Kidney glomerular epithelial cell (primary cell): ENCODE measurements around the gene PLPP2.

Experiments
- DNase-seq: peaks from one replicate; lab custom pipeline; 2025; lab: John Stamatoyannopoulos, UW

Gene PLPP2

DNA sequence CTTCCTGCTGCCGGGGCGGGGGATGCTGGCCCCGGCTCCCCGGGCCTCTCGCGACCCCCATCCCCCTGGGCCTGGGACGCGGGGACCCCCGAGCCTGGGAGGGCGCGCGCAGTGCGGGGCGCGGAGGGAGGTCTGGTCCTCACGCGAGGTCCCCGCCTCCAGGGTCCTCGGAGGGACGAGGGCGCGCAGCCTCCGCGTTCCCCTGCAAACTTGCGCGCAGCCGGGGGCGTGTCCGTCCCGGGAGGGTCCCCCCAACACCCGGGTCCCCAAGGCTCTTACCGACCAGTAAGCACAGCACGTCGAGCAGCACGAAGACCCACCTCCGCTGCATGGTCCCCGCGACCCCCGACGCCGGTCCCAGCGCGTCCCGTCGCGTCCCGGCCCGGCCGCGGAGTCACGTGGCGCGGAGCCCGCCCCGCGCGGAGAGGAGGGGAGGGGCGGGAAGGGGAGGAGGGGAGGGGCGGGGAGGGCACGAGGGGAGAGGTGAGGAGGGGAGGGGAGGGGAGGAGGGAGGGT lies at the start of gene PLPP2:
PLPP2 (minus strand) TSS at position 398 of the 516 bp plus-strand sequence; CDS start at position 331, 67 bp downstream.
- DNase-seq, result no peak

DNA sequence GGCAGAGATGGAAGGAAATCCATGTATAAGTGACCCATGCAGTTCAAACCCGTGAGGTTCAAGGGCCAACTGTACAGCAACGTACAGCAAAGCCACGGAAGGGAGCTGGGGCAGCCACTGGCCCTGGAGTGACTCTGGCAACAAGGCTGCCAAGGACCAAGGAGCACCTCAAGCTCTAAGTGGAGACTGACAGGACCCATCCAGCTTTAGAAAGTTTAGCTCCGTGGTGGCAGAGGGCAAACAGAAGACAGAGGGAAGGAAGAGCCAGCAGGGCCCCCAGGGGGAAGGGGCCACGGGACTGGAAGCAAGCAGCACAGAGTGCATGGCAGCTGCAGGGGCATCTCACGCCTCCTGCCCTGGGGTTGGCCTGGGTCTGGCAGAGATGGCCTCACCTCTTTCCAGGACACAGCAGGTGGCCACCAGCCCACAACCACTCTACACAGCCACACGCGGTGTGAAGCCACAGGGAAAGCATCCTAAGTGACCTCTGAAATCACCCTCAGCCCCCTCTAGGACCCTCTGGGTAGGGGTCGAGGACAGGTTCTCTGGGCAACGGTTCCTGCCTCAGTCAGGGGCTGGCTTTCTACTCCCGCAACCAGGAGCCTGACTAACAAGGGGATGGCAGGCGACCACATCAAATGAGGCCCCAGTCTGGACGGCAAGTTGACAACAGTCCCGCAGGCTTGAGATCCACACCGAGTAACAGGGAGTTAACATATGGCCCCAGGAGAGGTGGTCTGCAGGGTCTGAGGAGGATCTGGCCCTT lies 49.6 kb upstream of the PLPP2 start:
- no peak for DNase-seq

DNA sequence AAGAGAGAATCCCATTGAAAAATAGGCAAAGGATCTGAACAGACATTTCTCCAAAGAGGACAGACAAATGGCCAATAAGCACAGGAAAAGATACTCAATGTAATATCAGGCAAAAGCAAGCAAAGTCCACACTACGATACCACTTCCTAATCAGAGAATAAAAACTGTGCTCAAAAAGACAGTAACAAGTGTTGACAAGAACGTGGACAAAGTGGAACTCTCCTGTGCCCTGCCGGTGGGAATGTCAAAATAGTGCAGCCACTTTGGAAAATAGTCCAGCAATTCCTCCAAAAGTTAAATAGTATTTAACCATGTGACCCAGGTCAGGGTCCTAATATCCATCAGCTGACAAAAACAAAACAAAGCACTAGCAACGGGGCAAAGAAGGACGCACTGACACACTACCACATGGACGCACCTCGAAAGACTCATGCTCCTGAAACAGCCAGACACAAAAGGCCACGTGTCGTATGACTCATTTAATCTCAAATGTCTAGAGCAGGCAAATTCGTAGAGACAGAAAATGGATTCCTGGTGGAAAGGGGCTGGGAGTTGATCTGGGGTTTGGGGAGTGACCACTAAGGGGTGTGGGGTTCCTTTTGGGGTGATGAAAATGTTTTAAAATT lies 48.2 kb upstream of the PLPP2 start:
- DNase-seq, result no peak

DNA sequence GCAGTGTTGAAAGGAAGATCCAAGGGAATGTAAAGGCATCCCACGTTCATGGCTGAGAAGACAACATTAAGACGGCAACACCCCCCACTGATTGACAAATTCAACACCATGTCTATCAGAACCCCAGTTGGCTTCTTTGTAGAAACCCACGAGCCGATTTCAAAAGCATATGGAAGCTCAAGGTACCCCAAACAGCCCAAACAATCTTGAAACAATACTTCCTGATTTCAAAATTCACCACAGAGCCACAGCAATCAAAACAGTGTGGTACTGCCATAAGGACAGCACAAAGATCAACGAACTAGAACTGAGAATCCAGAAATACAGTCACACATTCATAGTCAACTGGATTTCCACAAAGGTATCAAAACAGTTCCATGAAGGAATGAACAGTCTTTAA lies 47.2 kb upstream of the PLPP2 start:
- DNase-seq, result no peak

DNA sequence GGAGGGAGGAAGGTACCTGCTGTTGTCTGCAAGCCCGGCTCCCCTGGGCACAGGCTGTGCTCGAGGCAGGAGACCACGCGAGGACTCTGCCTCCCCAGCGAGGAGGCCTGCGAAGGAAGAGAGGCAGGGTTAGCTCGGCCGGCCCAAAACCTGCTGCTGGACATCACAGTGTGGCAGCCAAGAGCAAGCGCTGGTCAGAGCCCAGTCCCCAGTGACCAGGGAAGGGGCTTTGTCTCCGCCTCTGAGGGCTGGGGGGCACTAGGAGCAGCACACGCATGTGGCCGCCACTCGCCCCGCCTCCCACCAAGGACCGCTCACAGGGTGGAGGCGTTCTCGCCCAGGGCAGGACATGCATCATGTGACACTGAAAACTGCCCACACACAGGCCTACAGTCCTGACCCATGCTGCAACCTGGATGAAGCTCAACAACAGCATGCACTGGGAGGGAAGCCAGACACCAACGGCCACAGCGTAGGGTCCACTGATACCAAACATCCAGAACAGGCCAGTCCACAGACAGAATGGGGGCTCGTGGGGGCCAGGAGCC lies 44.9 kb upstream of the PLPP2 start:
- DNase-seq, result no peak

DNA sequence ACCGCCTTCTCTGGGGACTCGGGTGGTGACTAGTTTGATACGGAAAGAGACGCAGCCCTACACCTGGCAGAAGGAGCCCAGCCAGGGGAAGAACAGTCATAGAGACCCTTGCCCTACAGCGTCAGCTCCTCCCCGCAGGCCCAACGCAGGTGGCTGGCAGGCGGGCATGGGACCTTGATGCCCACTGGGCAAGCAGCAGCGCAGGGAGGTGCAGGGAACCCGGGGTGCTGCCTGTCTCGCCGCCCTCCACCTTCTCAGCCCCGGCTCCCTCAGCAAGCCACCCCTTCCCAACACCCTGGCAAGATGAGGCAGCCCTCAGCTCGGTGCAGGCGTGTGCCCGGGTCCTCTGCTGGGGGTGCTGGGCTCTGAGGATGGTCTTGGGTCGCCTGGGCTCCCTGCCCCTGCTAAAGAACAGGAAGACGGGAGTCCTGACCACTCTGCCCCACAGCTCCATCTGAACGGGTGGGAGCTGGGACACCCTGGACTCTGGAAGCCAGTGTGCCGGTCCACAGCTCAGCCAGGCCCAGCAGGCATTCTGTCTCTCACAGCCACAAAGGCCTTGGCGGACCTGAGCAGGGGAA lies 44.4 kb upstream of the PLPP2 start:
- no peak for DNase-seq

DNA sequence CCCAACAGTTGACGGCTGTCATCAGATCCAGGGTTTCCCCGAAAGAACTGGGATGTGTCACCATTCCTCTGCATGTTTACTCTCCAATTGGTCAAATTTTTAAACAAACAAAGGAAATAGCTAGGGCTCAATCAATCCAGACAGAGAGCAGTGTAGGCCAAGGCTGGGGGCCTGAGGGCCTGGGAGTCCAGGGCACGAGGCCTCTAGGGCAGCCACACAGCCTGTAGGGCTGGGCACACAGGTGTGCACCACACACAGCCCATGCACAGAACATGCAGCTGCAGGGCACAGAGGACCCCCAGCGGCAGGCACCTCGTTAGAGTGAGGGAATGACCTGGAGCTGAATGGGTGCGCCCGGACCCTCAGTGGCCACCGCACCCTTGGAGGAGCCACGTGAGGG lies 43.9 kb upstream of the PLPP2 start:
- no peak for DNase-seq

DNA sequence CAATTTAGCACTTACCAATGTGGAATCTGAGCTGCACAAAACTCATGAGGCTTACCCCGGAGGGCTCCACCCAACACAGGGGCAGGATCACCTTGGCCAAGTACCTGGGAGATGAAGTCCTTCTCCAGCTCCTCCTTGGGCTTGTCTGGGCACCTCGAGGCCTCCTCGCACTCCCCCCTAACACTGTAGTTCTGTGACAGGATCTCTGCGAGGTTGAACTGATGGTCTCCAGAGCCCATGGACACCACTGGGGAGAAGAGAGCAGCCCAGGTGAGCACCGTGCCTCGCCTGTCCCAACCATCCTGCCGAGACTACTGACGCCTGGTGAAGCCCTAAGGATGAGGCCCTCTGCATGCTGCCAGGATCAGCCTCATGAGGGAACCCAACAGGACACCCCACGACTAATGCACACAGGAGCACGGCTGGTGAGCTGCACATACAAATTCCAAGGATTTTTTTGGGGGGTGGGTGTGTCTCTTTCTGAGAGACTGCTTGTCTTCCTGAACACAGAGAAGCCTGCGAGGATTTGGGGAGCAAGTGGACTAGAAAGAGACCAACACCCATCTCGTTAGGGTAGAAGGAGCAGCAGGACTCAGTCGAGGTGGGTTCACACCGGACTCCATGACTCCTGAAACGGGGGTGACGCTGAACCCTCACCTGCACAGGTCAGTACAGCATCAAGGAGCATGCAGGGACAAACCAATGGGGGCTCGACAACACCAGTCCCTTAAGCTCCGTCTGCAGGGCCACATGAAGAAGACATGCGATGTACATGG lies 43.3 kb upstream of the PLPP2 start:
- no peak for DNase-seq

DNA sequence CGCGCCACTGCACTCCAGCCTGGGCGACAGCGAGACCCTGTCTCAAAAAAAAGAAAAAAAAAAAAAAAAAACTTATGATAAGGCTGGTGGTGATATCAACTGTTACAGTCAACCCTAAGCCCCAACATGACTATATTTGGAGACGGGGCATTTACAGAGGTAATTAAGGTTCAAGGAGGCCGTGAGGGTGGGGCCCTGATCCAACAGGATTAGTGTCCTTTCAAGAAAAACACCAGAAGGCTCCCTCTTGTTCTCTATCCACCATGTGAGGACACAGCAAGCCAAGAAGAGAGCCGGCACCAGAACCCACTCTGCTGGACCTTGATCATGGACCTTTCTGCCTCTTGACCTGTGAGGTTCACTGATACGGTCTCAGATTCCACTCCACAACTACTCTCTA lies 39.3 kb upstream of the PLPP2 start:
- DNase-seq, result no peak

DNA sequence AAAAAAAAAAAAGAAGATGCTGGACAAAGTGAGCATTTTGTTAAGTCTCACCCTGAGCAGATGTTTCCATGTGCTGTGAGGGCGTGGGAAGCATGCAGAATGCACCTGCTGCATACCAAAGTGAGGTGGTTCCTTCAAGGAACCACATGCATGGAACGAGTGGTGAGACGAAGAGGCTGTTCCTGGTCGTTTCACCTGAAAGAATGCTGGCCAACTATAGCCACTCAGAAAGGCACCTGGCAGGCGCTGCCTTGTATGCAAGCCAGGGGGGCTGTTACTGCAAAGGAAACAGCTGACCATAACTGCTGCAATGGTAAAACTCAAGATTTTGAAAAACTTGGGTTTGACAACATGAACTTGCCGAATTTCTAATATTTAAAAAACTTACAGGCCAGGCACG lies 38.7 kb upstream of the PLPP2 start:
- no peak for DNase-seq

DNA sequence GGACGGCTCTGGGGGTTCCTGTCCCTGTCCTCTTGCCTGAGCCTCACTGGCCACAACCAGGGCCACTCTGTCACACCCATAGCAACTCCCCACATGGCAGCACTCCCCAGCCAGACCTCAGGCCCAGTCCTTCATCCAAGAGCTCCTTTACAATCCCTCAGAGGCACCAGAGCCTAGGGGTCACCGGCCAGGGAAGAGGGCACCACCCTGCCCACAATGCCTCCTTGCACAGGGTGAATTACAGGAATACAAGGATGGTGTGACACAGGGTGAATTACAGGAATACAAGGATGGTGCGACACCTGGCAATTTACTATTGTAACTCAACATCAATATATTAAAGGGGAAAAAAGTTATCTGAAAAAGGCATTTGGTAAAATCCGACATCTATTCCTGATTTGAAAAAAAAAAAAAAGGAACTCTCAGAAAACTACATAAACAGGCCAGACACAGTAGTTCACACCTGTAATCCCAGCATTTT lies 36.9 kb upstream of the PLPP2 start:
- no peak for DNase-seq

DNA sequence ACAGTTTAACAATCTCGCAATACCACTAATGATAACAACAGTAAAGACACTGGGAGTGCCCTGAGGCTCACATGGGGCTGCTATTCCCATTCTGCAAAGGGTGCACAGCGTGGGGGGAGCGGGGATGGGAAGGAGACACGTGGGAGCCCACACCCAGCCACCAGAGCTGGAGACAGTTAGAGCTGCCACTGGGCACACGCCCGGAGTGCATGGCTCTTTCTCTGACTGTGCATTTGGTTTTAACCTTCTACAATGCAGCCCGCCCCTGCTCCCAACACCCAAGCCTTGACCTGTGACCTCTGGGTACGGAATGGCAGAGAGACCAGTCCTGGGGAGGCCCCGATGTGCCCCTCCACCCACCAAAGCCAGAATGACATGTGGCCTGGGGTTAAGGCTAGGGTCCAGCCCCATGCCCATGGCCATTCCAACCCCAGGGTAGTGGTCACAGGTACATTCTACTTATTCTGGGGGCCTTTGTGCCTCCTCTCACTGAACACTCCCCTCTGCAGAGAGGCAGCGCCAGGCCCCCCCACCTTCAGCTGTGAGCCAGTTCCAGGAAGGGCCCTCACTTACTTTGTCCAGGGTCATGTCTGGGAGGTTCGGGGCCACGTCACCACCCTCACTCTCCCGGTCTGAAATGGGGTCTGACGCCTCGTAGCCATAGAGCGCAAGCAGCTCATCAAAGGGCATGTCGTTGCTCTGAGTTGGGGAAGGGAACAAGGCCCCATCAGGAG lies 36.3 kb upstream of the PLPP2 start:
- no peak for DNase-seq

DNA sequence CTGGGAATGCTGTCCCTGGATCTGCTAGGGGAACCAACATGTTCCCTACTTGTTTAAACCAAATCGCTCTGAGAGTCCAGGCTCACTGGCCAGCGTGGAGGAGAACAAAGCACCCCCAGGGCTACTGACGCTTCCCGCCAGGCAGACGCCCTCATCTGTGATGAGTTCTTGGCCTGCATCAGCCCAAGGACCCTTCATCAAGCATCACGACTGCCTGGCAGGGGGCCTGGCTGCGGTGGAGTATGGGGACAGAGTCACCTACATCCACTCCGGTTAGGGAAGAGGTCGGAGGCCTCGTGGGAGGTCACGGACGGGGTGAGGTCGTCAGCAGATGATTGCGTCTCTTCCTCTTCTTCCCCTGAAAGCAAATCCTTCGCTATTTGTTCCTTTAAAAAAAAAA lies 35.7 kb upstream of the PLPP2 start:
- DNase-seq, result no peak

DNA sequence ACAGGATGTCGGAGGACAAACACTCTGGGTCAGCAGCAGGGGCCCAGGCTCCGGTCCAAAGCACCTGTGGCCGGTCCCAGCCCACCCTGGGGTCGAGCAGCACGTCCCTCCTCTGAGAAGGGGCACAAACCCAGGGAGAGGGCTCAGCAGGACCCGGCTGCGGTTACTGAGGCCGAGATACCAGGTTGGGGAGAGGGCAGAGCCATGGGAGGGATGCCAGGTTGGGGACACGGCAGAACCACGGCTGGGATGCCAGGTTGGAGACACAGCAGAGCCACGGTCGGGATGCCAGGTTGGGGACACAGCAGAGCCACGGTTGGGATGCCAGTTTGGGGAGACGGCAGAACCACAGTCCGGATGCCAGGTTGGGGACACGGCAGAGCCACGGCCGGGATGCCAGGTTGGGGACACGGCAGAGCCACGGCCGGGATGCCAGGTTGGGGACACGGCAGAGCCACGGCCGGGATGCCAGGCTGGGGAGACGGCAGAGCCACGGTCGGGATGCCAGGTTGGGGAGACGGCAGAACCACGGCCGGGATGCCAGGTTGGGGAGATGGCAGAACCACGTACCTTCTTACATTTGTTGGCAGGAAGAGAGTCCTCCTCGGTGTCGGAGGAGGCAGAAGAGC lies 34.8 kb upstream of the PLPP2 start:
- no peak for DNase-seq

DNA sequence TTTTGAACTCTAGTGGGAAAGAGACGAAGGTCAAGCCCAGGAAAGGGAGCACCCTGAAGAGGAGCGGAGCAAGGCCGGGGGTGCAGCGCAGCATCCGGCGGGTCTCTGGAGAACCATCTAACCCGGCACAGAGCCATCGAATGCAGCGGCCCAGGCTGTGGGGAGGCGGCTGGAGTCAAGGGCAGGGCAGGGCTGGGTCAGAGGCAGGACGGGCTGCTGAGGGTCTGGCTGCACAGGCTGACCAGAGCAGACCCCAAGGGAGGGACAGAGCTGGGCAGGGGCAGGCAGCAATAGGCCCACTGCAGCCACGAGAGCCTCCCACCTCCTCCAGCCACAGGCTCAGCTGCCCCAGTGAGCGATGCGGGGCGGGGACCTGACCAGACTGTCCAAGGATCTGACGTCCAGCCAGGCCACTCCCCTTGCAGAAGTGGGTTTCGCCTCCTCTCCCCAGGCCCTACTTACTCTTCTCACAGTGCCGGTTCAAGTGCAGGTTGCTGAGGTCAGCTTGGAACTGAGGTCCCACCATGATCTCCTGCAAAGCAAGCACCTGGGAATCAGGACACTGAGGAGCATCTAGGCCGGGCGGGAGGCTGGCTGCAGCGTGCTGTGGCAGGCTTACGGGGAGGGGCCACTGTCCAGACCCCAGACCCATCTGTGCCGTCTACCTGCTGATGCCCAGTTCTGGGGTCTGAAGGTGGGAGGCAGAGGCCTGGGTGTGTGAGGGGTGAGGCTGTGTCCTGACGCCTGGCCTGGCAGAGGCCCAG lies 34.2 kb upstream of the PLPP2 start:
- no peak for DNase-seq

DNA sequence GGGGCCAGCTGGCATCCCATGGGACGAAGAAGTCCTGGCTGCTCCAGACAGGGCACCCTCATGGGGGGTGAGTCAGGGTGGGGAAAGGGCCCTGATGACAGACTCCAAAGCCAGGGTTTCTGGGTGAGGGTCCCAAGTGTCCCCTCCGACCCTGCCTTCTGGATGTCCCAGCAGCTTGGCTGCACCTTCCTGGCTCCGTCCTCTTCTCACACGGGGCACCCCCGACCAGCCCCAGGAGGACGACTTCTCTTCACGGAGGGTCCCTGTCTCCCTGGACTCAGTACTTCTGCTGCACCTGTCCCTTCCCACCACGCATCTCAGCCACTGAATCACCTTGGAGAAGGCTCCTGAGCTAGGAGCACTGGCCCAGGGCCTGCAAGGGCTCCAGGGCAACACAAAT lies 33.5 kb upstream of the PLPP2 start:
- DNase-seq, result no peak

DNA sequence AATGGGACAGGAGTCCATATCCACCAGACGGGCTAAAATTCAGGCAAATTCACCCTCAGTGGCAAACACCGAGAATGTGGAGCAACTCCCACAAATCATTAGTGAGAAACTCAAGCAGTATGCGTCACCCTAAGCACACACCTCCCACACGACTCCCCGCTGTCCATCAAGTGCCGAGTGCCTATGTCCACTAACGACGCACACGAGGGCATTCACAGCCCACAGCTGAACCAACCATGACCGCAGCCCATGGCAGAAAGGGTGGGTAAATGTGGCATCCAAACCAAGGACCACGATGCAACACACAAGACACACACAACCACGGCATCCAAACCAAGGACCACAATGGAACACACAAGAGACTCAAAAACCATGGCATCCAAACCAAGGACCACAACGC lies 31.4 kb upstream of the PLPP2 start:
- no peak for DNase-seq

DNA sequence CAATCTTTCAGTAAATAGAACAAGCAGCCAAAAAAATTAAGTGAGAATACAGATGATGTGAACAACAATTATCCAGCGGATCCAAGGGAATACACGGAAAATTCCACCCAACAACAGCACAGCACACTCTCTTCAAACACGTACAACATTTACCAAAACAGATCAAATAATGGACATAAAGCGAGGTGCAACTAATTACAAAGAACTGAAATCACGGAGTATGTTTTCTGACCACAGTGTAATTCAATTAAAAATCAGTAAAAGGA lies 27.2 kb upstream of the PLPP2 start:
- no peak for DNase-seq

DNA sequence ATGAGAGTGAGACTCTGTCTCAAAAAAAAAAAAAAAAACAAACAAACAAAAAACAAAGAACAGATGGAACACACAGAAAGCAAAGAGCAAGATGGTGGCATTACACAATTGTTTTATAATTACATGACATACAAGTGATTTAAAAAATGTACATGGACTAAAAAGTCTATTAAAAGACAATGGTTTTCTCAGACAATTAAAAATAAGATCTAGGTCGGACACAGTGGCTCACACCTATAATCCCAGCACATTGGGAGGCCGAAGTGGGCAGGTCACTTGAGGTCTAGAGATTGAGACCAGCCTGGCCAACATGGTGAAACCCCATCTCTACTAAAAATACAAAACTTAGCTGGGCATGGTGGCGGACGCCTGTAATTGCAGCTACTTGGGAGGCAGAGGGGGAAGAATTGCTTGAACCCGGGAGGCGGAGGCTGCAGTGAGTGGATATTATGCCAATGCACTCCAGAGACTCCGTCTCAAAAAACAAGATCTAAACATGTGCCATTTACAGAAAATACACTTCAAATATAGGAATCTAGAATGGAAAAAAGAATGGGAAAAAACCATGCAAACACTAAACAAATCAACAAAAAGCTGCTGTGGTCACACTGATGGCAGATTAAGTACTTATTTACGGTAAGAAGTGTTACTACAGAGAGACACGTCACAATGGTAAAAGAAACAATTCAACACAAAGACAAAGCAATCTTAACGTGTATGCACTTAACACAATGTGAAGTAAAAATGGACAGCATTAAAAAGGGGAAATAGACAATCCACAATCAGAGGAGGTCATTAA lies 26.7 kb upstream of the PLPP2 start:
- no peak for DNase-seq

DNA sequence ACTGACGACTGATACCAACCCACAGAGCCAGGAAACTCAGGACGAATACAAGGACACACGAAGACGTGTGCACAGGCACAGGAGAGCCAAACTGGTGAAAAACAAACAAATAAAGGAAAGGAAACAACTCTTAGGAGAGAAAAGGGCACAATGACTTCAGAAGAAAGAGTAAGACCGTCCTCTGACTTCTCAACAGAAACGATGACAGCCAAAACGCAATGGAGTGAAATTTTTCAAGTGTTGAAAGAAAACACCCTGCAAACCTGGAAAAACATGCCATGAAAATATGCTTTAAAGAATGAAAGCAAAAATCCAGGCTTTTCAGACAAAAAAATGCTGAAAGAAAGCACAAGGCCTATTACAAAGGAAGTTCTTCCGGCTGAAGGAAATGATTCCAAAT lies 24.6 kb upstream of the PLPP2 start:
- no peak for DNase-seq
